ENCODE data around the gene MAGED2. TPM values are rescaled to one million over a fixed set of nuclear protein-coding genes. Genes with fewer than 3 reads are reported as not detected.

The MAGED2 gene
- total and polyA plus RNA-seq, 5 experiments from 2014 or later: 123 to 152 (median 132) TPM

DNA sequence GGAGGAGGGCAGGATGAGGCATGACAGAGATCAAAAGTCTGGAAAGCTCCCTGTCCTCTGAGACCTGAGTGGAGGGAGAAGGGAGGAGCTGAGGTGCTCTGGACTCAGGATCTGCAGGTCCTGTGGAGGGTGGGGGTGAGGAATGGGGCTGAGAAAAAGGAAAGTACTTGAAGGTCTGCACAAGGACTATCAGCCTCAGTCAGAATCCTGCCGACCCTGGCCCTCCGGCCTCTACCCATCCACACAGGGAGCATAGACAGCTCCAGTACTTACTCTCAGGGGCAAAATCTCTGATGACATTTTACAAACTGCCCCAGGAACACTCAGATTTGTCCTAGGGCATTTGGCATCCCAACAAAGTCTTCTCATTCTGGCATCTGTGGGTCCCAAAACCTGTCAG, 8.5 kb upstream of the MAGED2 start:
- no peaks in the 10 kb centered on the region for H3K36me3 Mint-ChIP-seq
- H3K4me3 Mint-ChIP-seq: no peak overlapping the region
- DNase-seq: no peak
- H3K9me3 Mint-ChIP-seq: no peaks in the 10 kb centered on the region
- POLR2A ChIA-PET: interaction anchor here (0.6 kb wide), 1 partner anchor 712 kb away, joined by 3 read pairs; no protein-coding TSS in a partner anchor
- no peaks in the 10 kb centered on the region for H3K4me1 Mint-ChIP-seq
- peak overlapping the region in 1 of 10 donors; percentile 45 for H3K27ac Mint-ChIP-seq
- no peaks in the 10 kb centered on the region for H3K27me3 Mint-ChIP-seq
- ATAC-seq: no peak

DNA sequence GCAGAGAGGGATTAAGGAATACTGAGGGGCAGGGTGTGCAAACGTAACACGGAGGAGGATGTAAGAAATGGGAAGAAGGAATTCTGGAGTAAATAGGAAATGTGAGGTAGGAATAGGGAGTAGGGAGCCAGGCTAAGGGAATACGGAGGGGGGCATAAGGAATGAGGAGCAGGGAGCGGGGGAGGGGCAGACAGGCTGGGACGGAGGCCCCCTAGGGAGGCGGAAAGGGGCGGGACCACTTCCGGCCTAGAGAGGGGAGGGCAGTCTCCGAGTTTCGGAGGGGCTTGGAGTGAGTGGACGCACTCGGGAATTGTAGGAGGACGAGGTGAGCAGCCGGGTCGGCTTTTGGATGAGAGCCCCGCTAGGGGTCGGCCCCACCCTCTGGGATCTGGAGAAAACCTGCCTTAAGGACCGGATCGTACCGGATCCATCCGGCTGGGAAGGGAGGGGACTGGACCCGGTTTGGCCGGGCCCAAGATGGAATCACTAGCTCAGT, 612 bp downstream of the MAGED2 start:
- POLR2A ChIA-PET: interaction anchor here (0.7 to 2.0 kb wide), 5 partner anchors 167 to 625 kb away, joined by 3 to 17 read pairs (median 7); partner anchors contain the start of genes APEX2, FAM120C and GNL3L
- peaks cover 0 to 25% (median 0%) of the 10 kb centered on the region in 3 donors for H3K36me3 Mint-ChIP-seq
- H3K9me3 Mint-ChIP-seq: no peaks in the 10 kb centered on the region
- peaks cover 0 to 2% (median 0%) of the 10 kb centered on the region in 5 donors for H3K27me3 Mint-ChIP-seq
- H3K4me3 Mint-ChIP-seq: peak overlapping the region; percentile 91 to 99 (median 95)
- DNase-seq: peak in 6 of 10 donors; percentile 25 to 62 (median 39)
- H3K27ac Mint-ChIP-seq: peak overlapping the region; percentile 90 to 99 (median 95)
- peaks cover 13 to 27% (median 24%) of the 10 kb centered on the region in 4 donors for H3K4me1 Mint-ChIP-seq
- peak; percentile 26 to 35 for ATAC-seq

DNA sequence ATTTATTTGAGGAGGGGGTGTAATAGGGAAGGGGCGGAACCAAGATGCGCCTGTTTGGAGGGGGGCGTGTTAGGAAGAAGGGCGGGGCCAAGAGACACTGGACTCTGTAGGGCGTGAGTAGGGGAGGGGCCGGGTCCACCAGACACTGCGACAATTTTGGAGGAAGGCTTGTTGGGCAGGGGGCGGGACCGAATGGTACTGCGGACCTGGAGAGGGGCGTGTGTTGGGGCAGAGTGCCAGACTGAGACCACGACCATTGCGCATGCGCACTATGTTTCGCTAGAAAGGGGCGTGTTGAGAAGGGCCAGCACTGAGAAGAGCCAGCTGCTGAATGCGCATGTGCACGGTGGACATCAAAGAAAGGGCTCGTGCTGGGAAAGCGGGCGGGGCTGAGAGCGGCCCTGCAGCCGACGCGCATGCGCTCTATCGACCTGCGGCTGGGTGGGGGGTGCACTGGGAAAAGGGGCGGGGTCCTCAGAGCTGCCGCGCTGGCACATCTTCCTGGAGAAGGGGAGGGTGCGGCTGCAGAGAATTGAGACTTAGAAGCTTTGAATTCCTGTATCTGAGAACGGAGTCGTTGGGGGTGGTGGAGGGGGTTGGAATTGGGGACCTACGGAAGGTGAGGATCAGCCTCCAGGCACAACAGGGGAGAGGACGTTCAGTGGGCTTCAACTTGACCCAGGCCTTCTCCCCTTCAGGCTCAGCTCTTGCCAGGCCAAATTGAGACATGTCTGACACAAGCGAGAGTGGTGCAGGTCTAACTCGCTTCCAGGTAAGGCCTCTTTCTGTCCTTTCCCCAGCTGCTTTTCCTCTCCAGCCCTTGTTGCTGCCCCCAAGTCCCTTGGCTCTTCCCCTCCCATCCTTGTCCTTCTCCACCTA, 1.3 kb downstream of the MAGED2 start:
- DNase-seq: peak; percentile 71 to 96 (median 88)
- ATAC-seq: peak; percentile 71 to 77
- Mint-ChIP-seq H3K9me3 (no peaks in the 10 kb centered on the region), H3K4me3 (peak overlapping the region; percentile 91 to 99 (median 95)), H3K36me3 (peaks cover 0 to 32% (median 5%) of the 10 kb centered on the region in 3 donors), H3K27me3 (peaks cover 0 to 2% (median 0%) of the 10 kb centered on the region in 5 donors), H3K27ac (peak overlapping the region; percentile 90 to 99 (median 95)), H3K4me1 (peaks cover 13 to 27% (median 24%) of the 10 kb centered on the region in 4 donors)
- POLR2A ChIA-PET: interaction anchor here (0.8 to 2.0 kb wide), 5 partner anchors 9 to 626 kb away, joined by 3 to 17 read pairs (median 7); partner anchors contain the start of genes APEX2, FAM120C and GNL3L

DNA sequence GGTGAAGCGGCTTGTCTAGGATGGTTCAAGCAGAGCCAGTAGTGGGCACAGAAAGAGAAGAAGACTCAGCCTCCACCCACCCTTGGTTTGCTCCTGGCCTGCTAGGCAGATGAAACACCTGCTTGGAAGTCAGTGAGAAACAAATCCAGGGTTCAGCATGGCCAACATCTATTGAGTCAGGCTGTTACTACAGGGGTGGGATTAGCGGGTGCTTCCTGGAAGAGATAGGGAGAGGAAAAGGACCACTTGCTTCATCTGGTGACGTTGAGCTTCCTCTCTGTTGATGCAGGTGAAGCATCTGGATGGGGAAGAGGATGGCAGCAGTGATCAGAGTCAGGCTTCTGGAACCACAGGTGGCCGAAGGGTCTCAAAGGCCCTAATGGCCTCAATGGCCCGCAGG, 3.0 kb downstream of the MAGED2 start:
- H3K4me1 Mint-ChIP-seq: peaks cover 13 to 27% (median 24%) of the 10 kb centered on the region in 4 donors
- ATAC-seq (no peak), DNase-seq (no peak)
- H3K27ac Mint-ChIP-seq: peak overlapping the region in 1 of 10 donors; percentile 29
- H3K27me3 Mint-ChIP-seq: peaks cover 0 to 2% (median 0%) of the 10 kb centered on the region in 5 donors
- POLR2A ChIA-PET: no interaction called here
- H3K36me3 Mint-ChIP-seq: peaks cover 2 to 39% (median 5%) of the 10 kb centered on the region in 3 donors
- H3K9me3 Mint-ChIP-seq: no peaks in the 10 kb centered on the region
- H3K4me3 Mint-ChIP-seq: peak overlapping the region in 1 of 10 donors; percentile 18

DNA sequence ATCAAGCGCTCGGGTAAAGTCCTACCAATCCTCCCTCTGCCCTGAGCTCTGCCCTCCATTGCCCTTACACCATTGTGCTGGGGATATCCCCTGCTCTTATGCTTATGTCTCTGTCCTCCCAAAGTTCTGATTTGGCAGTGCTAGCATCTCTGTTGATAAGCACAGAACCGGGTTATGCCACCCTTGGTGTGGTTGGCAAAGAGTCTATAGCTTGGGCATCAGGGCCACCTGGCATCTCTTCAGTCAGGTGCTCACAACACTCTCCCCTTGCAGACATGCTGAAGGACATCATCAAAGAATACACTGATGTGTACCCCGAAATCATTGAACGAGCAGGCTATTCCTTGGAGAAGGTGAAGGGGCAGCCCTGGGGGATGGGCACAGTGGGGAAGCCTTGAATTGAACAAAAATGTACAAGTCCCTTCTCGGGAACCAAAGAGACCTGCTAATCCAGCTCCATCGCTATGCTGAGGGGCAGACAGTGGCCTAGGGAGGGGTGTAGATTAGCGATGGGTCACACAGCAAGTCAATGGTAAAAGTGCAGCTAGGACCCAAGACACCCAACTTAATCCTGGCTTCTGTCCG, 3.8 kb downstream of the MAGED2 start:
- H3K4me1 Mint-ChIP-seq: peaks cover 13 to 27% (median 24%) of the 10 kb centered on the region in 4 donors
- POLR2A ChIA-PET: no interaction called here
- H3K9me3 Mint-ChIP-seq: no peaks in the 10 kb centered on the region
- H3K36me3 Mint-ChIP-seq: peaks cover 5 to 48% (median 11%) of the 10 kb centered on the region in 3 donors
- H3K4me3 Mint-ChIP-seq: peak overlapping the region in 2 of 10 donors; percentile 45 to 52
- ATAC-seq (no peak), DNase-seq (no peak)
- H3K27me3 Mint-ChIP-seq: peaks cover 0 to 2% (median 0%) of the 10 kb centered on the region in 5 donors
- peak overlapping the region in 3 of 10 donors; percentile 55 to 68 (median 62) for H3K27ac Mint-ChIP-seq

DNA sequence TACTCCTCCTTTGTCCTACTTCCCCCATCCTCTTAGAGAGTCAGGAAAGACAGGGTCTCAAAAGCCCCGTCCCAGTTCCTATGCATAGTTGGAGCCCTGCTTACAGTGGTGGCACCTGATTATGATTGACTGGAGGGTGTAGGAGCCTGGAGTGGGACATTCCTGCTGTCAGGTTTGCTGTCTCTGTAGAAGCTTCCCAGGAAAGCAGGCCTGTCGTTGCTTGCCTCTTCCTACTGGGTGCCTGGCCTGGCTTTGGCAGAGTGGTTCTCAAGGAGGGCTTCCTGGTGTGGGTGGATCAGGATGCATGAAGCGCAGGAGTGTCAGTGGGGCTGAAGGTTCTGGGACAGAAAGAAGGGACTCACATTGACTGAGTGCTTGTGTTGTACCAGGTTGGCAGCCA, 4.8 kb downstream of the MAGED2 start:
- Mint-ChIP-seq H3K36me3 (peaks cover 5 to 49% (median 13%) of the 10 kb centered on the region in 3 donors), H3K27me3 (peaks cover 0 to 2% (median 0%) of the 10 kb centered on the region in 5 donors), H3K4me1 (peaks cover 15 to 23% (median 22%) of the 10 kb centered on the region in 4 donors), H3K27ac (peak overlapping the region in 1 of 10 donors; percentile 68), H3K9me3 (no peaks in the 10 kb centered on the region), H3K4me3 (no peak overlapping the region)
- no peak for DNase-seq
- no peak for ATAC-seq
- POLR2A ChIA-PET: no interaction called here

DNA sequence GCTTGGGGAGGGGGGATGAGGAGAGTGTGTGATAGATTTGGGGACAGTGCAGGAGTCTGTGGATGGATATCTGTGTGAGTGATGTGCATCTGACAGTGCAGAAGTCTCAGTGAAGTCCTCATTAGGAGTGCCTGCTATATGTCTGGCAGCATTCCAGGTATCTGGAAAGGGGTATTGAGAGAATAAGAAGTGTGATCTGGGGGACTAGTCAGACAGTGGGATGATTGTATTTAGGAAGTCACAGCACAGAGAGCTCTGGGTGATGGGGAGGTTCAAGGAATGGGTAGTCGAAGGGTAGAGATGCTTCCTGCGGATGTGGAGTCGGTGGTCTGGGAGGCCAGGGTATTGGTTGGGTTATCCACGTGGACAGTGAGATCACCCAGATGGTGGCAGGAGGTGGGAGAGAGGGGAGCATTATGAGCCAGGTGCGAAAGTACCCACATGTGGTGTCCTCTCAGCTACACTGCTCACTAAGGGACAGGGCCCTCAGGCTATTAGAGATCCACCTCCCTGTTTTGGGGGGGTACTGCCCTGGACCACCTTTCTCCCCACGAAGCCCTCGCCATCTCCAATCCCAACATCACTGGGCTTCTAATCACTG, 9.8 kb downstream of the MAGED2 start:
- Mint-ChIP-seq H3K9me3 (no peaks in the 10 kb centered on the region), H3K4me1 (peaks cover 0 to 5% (median 5%) of the 10 kb centered on the region in 4 donors), H3K27ac (peak overlapping the region in 3 of 10 donors; percentile 4 to 67 (median 62)), H3K4me3 (no peak overlapping the region), H3K36me3 (peaks cover 5 to 30% (median 13%) of the 10 kb centered on the region in 3 donors), H3K27me3 (no peaks in the 10 kb centered on the region)
- POLR2A ChIA-PET: interaction anchor here (1.2 kb wide), 1 partner anchor 8 kb away, joined by 3 read pairs; no protein-coding TSS in a partner anchor
- DNase-seq: no peak
- ATAC-seq: peak in 1 of 2 donors; percentile 43

DNA sequence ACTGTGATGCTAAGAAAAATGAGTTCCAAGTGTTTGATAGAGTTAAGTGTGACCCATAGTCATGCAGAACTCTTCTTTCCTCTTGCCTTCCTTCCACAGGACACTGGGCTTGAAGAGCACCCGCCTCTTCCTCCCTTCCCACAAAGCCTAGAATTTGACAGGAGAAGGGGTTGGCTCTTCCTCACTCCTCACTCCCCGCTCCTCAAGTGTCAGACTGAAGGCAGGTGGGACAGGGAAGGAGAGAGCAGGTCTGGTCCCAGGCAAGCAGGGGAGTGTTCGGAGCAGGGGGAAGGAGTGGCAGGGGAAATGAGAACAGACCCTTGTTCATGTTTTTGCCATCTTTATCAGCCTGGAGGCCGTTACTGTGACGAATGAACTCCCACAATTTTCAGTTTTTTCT, 10.7 kb downstream of the MAGED2 start:
- H3K9me3 Mint-ChIP-seq: no peaks in the 10 kb centered on the region
- peaks cover 0 to 5% (median 5%) of the 10 kb centered on the region in 4 donors for H3K4me1 Mint-ChIP-seq
- no peaks in the 10 kb centered on the region for H3K27me3 Mint-ChIP-seq
- H3K4me3 Mint-ChIP-seq: no peak overlapping the region
- POLR2A ChIA-PET: no interaction called here
- no peak for ATAC-seq
- DNase-seq: no peak
- H3K27ac Mint-ChIP-seq: peak overlapping the region in 1 of 10 donors; percentile 6
- H3K36me3 Mint-ChIP-seq: peaks cover 5 to 23% (median 13%) of the 10 kb centered on the region in 3 donors

DNA sequence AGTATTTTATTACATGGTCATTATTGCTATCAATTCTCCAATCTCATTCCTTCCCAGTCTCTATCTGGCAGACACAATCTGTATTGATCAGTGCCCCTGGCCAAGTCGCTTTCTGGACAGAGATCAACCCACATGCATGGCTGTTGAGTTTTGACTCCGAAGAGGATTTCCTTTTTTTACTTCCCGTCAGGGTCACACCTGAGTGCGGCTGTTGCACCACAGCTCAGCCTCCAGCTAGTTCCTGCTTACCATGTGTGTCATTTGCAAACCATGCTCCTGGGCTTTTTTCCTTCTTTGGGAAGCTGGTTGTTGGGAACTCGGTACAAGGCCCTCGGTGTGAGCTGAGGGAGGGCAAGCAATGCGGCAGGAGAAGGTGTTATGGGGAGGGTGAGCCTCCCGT, 11.7 kb downstream of the MAGED2 start:
- ATAC-seq (no peak), DNase-seq (no peak)
- Mint-ChIP-seq H3K27me3 (no peaks in the 10 kb centered on the region), H3K27ac (peak overlapping the region in 1 of 10 donors; percentile 14), H3K9me3 (no peaks in the 10 kb centered on the region), H3K36me3 (peaks cover 0 to 13% (median 11%) of the 10 kb centered on the region in 3 donors), H3K4me3 (no peak overlapping the region), H3K4me1 (peaks cover 0 to 5% (median 5%) of the 10 kb centered on the region in 4 donors)
- POLR2A ChIA-PET: no interaction called here

DNA sequence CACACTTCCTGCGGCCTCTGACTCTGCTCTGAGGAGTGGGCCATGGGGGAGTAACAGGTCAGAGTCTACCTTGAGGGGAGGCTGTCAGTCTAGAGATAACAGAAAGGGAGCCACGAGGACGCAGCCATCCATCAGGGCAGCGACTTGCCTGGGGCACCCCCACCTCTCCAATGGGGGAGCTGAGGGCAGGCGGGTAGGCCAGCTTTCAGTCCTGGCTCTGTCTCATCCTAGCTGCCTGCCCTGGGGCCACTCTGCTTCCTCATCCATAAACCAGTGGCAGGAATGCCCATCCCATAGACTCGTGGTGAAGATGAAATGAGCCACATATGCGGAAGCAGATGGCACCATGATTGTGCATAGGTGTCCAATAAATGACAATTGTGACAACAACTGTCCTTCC, 13.2 kb downstream of the MAGED2 start:
- peaks cover 0 to 7% (median 5%) of the 10 kb centered on the region in 4 donors for H3K4me1 Mint-ChIP-seq
- no peaks in the 10 kb centered on the region for H3K27me3 Mint-ChIP-seq
- no peaks in the 10 kb centered on the region for H3K9me3 Mint-ChIP-seq
- POLR2A ChIA-PET: no interaction called here
- H3K4me3 Mint-ChIP-seq: no peak overlapping the region
- DNase-seq: no peak
- H3K27ac Mint-ChIP-seq: no peak overlapping the region
- ATAC-seq: no peak
- H3K36me3 Mint-ChIP-seq: peaks cover 0 to 9% (median 8%) of the 10 kb centered on the region in 3 donors

DNA sequence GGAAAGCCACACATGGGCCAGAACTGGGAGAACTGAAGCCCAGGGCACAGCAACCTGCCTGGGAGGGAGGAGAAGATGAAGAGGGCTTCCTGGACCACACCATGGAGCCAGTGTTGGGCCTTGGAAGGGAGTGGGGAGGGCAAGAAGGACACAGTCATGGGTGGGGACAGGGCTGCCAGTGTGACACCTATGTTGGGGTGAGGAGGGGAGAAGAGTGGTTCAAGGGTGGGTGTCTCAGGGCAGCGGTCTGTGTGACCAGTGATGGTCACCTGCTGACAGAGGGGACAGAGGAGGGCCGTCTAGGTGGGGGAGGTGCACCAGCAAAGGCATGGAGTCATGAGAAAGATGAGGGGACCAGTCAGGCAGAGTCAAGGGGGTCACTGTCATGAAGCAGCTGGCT, 13.8 kb downstream of the MAGED2 start:
- DNase-seq: no peak
- no peak overlapping the region for H3K27ac Mint-ChIP-seq
- POLR2A ChIA-PET: no interaction called here
- no peaks in the 10 kb centered on the region for H3K9me3 Mint-ChIP-seq
- H3K4me3 Mint-ChIP-seq: no peak overlapping the region
- H3K4me1 Mint-ChIP-seq: peaks cover 0 to 9% (median 5%) of the 10 kb centered on the region in 4 donors
- no peak for ATAC-seq
- H3K27me3 Mint-ChIP-seq: no peaks in the 10 kb centered on the region
- H3K36me3 Mint-ChIP-seq: peaks cover 0 to 3% (median 2%) of the 10 kb centered on the region in 3 donors

DNA sequence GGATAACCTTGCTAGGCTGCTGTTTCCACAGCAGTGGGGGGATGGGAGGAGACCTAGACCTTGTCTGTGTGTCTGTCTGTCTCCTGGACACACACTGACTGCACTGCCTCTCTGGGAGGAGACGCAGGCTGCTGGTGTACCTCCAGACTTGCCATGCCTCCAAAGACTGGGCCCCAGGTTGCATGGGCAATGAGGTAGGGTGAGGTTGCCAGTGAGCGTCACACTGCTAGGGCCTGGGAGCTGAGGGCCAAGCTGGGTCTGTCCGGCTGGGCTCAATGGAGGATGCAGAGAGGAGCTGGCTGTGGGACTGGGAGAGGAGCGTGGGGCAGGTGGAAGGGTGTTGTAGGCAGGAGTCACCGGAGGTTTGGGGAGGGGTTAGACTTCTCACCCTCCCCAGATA, 16.6 kb downstream of the MAGED2 start:
- Mint-ChIP-seq H3K27ac (no peak overlapping the region), H3K4me3 (no peak overlapping the region), H3K4me1 (peaks cover 0 to 6% (median 2%) of the 10 kb centered on the region in 4 donors), H3K27me3 (no peaks in the 10 kb centered on the region), H3K9me3 (peaks cover 0 to 6% (median 0%) of the 10 kb centered on the region in 9 donors), H3K36me3 (peaks cover 0 to 6% (median 0%) of the 10 kb centered on the region in 3 donors)
- POLR2A ChIA-PET: no interaction called here
- DNase-seq: no peak
- ATAC-seq: no peak
